Stimulated activated naive CD4-positive, alpha-beta T cell (primary cell): ENCODE results near the gene PIK3R2.
A peak's percentile ranks its signal among the peaks of the same experiment; 100 is the strongest.
"Not testable (repeated sequence)": the region's sequence is repeated elsewhere in the genome, so short reads cannot be mapped to it uniquely, and the experiment has no call there.

Experiments
- DNase-seq, 6 experiments: peaks; one replicate each; lab custom pipeline; 2025; lab: John Stamatoyannopoulos, UW

The PIK3R2 gene

DNA sequence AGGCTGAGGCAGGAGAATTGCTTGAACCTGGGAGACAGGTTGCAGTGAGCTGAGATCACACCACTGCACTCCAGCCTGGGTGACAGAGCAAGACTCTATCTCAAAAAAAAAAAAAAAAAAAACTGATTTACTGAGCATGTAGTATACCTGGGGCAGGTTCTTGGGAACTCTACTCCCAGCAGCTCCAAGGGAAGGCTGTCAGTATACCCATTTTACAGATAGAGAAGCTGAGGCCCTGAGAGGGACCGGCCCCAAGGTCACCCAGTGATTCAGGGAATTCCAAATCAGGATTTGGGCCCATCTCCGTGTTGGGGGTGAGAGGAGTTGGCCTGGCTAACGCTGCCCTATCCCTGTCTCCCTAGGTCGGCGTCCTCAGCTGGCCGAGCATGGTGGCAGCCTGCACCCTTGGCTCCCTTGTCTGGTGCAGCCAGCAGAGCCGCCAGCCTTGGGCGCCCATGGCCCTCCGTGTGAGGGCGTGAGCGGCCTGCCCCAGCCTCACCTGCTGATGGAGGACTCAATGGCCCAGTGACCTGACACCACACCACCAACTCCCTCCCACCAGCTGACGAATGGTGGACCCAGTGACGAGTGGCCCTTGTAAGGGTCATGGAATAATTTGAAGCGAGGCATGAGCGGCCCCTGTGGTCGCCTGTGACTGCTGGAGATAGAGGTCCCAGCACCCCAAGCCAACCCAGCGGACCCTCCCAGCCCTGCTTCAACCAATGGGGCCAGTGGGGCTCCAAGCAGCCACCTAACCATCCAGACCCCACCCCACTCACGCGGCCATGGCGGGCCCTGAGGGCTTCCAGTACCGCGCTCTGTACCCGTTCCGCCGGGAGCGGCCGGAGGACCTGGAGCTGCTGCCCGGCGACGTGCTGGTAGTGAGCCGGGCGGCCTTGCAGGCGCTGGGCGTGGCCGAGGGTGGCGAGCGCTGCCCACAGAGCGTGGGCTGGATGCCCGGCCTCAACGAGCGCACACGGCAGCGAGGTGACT, 2.4 kb downstream of the PIK3R2 start:
- no peak for DNase-seq

DNA sequence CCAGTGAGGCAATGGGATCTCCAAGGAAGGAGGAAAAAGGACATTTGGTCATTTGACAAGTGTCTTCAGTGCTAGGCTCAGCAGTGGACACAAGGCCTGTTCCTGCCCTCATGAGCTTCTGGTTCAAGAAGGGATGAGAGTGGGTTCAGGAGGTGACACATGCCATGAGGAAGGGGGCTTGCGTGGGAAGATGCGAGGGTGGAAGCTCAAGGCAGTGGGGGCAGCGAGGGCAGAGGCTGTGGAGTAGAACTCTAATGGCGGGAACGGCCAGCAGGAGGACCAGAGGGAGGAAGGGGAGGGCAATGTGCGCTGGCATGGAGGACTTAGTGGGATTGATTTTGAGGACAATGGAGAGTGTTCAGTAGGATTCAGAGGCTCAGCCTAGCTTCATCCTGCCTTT, 3.3 kb downstream of the PIK3R2 start:
- DNase-seq, result no peak

DNA sequence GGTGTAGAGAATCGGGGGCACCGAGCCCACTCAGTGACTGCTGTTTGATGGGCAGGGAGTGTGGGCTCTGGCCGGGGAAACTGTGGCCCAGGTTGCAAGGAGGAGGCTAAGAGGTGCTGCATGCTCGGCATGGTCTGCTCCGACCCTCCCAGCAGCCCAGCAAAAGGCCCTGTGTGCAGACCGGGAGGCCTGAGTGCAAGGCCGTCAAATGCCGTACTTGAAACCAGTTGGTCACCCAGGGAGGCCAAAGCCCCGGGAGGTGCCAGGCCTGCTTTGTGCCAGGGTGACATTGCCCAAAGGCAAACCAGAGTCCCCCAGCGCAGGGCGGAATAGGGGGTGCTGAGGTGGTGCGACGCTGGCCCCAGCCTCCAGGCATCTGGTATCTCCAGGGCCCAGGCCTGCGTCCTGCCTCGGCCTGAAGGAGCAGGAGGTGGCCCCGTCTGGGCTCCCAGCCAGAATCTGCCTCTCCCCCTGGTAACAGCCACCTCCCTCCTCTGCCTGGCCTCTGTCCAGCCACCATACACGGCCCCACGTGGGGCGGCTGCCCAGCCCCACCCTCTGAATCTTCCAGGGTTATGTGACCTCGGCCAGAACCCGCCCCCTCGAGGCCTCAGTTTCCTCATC, 4.0 kb downstream of the PIK3R2 start:
- no peak for DNase-seq

DNA sequence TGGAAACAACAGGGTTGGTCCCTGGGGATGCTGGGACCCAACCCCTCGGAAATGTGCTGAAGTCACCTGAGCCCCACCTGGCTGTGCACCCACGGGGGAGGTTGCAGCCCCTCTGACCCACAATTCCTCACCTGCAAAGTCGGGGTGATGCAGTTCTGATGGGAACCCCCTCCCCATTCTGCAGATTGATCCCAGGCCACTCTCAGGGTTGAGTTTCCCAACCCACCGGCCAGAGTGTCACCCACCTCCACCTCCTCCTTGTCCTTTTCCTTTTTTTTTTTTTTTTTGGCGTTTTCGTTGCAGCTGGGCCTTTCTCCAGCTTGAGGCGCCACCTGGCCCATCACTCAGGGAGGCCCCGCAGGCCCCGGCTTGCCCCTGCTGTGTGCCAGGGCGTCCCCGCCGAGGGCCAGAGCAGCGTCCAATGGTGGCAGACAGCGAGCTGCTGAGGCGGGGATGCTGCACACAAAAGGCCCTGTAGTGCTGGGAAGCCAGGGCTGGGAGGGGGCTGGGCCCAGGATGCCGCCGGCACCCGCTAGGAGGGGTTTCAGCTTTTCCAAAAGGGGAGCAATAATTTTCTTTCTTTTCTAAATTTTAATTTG, 4.6 kb downstream of the PIK3R2 start:
- no peak for DNase-seq

DNA sequence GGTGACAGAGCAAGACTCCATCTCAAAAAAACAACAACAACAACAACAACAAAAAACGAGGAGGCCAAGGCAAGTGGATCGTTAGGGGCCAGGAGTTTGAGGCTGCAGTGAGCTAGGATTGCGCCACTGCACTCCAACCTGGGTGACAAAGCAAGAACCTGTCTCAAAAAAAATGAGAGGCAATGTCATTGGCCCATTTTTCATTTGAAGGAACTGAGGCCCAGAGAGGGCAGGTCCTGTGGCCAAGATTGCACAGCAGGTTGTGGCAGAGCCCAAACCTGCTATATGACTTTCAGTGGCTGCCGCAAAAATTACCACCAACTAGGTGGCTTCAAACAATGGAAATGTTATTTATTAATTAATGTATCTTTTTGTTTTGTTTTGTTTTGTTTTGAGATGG, 5.5 kb downstream of the PIK3R2 start:
- DNase-seq, result no peak

DNA sequence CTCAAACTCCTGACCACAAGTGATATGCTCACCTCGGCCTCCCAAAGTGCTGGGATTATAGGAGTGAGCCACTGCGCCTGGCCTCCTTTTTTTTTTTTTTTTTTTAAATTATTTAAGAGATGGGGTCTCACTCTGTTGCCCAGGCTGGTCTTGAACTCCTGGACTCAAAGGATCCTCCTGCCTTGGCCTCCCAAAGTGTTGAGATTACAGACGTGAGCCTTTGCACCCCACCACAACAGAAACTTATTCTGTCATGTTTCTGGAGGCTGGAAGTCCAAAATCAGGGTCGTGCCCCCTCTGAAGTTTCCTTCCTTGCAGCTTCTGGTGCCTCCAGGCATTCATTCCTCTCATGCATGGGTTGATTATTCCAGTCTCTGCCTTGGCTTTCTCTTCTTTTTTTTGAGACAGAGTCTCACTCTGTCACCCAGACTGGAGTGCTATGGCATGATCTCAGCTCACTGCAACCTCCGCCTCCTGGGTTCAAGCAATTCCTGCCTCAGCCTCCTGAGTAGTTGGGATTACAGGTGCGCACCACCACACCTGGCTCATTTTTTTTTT, 6.2 kb downstream of the PIK3R2 start:
- not testable (repeated sequence) for DNase-seq

DNA sequence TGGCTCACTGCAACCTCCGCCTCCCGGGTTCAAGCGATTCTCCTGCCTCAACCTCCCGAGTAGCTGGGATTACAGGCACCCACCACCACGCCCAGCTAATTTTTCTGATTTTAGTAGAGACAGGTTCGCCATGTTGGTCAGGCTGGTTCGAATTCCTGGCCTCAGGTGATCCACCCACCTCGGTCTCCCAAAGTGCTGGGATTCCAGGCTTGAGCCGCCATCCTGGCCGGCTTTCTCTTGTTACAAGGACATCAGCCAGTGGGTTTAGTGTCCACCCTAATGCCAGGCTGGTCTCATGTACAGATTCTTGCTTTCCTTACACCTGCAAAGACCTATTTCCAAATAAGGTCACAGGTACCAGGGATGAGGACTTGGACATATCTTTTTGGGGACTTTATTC, 6.8 kb downstream of the PIK3R2 start:
- no peak for DNase-seq

DNA sequence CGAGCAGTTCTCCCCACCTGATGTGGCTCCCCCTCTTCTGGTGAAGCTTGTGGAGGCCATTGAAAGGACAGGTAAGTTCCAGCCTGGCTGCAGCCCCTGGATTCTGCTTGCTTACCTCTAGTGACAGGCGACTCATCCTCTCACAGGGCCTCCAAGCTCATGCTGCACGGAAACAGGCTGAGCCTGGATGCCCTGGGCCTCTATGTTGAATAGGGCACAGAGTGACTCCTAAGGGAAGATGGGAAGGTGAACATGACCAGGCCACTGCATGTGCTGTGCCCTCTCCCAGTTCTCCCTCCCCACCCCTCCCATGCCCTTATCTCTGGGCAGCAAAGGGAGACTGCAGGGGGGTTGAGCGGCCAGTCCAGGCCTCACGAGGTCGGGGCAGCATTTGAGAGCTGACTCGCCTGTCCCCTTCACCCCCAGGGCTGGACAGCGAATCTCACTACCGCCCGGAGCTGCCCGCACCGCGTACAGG, 7.6 kb downstream of the PIK3R2 start:
- DNase-seq, result no peak

DNA sequence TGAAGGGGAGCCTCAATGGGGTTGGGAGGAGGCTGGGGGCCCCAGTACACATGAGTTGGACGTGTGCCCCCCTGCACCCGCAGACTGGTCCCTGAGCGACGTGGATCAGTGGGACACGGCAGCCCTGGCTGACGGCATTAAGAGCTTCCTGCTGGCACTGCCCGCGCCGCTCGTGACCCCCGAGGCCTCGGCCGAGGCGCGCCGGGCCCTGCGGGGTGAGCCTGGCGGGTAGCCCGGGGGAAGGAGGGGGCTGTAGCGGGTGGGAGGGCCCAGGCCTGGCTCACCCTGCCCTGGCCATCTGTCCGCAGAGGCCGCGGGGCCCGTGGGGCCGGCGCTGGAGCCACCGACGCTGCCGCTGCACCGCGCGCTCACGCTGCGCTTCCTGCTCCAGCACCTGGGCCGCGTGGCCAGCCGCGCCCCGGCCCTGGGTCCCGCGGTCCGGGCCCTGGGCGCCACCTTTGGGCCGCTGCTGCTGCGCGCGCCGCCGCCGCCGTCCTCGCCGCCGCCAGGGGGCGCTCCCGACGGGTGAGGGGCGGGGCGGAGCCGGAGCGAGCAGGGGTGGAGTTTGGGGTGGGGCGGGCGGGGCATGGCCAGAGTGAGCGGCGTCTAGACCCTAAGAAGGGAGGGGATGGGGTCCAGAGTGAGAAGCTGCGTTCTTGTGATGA, 8.1 kb downstream of the PIK3R2 start:
- DNase-seq, result peak; percentile 55 to 85 (median 77)

DNA sequence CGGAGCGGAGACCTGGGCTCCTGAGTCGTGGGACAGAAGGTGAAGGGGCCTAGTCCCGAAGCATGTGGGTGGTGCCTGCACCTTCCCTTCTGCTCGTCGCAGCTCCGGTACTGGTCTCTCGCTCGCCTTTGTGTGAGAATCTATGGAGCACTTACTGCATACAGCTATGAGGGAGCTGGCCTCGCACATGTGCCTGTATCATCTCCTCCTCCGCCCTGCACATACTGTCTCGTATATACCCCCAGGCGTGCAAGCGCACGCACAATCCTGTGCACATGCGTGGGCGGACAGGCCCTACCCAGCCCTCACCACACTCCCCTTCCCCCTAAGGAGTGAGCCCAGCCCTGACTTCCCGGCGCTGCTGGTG, 8.7 kb downstream of the PIK3R2 start:
- no peak for DNase-seq

DNA sequence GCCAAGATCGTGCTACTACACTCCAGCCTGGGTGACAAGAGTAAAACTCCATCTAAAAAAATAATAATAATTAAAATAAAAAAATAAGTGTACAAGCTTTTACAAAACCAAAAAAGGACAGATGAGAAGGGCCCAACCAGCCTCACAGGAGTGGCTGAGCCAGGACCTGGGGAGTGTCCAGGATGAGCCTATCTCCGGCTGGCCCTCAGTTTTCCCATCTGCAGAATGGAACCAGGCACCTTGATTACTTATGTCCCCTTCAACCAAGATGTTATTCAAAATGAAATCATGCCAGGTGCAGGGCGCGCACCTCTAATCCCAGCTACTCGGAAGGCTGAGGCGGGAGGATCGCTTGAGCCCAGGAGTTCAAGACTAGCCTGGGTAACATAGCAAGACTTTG, 11.1 kb downstream of the PIK3R2 start:
- DNase-seq, result no peak

DNA sequence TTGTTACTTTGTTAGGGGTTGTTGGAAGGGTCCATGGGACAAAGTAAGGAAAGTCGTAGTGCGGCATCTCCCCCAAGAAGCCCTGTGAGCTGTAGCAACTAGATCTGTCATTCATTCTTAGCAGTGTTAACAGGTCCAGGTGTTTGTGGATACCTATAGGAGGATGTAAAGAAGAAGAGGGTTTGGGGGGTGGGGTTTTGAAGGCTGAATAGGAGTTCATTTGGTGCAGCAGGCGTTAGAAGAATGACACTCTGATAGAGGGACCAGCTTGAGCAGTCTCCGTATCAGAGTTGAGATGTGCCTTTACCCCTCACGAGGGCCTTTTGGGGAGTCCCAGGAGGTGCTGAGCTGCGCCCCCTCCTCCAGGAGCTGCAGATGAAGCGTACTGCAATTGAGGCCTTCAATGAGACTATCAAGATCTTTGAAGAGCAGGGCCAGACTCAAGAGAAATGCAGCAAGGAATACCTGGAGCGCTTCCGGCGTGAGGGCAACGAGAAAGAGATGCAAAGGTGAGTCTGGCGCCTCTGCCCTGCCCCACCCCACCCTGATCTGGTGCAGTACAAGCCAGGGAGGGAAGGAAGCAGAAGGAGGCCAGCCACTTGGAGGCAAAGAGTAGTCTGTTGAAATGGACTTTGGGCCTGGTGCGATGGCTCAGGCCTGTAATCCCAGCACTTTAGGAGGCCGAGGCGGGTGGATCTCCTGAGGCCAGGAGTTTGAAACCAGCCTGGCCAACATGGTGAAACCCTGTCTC, 13.0 kb downstream of the PIK3R2 start:
- DNase-seq, result no peak

DNA sequence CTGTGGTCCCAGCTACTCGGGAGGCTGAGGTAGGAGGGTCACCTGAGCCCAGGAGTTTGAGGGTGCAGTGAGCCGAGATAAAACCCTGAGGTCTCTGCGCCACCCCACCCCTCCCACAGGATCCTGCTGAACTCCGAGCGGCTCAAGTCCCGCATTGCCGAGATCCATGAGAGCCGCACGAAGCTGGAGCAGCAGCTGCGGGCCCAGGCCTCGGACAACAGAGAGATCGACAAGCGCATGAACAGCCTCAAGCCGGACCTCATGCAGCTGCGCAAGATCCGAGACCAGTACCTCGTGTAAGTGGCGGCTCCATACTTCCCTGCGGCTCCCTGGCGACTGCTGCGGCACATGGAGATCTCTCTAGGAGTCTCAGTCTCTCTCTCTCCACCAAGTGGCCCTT, 14.0 kb downstream of the PIK3R2 start:
- no peak for DNase-seq

DNA sequence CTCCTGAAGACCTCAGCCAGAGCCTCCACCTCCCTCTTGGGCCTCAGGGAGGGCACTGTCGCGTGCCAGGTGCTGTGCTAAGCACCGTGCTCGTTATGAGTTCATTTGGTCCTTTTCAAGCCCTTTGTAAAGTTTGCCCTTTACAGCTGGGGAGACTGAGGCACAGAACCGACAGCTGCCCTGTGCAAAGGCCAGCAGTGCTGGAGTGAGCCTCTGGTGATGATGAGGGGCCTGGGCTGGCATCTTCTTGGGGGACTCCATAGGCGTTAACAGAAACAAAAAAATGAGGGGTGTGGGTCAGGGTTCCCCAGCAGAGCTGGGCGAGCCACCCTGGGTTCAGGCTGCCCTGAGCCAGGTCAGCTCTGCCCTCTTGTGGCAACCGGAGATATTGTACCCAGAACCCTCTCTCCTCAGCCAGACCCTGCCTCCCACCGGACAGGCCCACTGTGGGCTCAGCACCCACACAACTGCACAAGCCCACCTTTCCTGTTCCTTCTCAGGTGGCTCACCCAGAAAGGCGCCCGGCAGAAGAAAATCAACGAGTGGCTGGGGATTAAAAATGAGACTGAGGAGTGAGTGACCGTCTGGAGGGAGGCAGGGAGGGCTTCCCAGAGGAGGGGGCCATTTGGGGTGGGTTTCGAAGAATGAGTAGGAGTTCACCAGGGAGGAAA, 15.1 kb downstream of the PIK3R2 start:
- DNase-seq, result peak in 5 of 6 experiments; percentile 24 to 56 (median 37)

DNA sequence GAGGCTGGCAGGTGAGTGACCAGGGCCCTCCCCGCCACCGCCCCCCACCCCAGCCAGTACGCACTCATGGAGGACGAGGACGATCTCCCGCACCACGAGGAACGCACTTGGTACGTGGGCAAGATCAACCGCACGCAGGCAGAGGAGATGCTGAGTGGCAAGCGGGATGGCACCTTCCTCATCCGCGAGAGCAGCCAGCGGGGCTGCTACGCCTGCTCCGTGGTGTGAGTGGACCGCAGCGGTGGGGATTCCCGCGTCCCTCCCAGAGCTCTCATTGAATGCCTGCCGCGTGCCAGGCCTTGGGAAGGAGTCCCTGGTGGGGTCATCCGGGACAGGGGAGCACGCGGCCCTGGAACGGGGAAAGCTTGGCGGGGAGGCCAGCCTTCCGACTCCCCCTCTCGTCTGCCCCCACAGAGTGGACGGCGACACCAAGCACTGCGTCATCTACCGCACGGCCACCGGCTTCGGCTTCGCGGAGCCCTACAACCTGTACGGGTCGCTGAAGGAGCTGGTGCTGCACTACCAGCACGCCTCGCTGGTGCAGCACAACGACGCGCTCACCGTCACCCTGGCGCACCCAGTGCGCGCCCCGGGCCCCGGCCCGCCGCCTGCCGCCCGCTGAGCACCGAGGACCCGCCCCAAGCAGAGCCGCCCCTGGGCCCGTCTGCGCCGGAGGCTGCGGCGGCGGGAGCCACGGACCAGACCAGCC, 15.9 kb downstream of the PIK3R2 start:
- no peak for DNase-seq

DNA sequence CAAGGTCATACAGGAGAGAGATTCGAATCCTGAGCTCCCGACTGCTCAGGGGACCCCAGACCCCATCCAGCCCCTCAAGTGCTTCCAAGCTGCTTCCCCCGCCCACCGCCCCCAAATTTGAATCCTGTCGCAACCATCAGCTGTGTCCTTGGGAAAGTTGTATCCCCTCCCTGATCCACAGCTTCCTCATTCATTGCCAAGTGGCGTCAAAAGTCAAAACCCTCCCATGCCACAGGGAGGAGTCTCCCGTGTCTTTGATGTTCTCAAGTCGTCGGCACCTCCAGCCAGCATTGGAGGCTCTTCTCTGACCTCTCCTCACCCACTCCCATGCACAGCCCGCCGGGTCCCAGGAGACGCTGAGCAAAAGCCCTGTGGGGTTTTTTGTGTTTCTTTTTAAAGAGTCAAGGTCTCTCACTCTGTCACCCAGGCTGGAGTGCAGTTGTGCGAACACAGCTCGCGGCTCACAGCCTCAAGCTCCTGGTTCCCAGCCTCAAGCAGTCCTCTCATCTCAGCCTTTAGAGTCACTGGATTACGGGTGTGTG, 17.8 kb downstream of the PIK3R2 start:
- DNase-seq, result no peak

DNA sequence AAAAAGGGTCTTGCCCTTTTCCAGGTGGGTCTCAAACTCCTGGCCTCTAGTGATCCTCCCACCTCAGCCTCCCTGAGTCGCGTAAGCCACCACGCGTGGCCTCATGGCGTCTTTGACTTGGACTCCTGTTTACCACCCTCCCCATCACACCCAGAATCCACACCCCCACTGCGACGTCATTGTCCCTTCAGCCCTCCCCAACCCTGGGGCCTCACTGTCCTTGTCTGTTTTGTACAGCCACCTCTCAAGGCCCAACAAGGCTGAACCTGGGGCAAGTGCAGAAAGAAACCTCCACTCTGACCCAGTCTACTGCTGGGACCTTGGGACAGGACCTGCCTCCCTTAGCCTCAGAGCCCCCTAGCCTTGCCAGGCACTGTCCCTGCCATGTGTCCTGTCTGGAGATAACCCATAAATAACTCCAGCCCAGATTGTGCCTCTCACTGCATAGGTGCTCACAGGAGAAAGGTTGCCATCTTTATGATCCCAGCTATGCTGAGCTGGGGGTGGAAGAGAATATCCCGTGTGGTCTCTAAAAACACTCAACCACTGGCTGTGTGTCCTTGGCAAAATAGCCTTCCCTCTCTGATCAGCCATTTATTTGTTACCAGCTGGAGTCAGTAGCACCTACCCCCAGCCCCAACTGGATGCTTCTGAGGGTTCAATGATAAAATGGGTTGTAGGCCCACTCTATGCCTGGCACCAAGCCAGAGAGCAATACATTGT, 18.8 kb downstream of the PIK3R2 start:
- no peak for DNase-seq

DNA sequence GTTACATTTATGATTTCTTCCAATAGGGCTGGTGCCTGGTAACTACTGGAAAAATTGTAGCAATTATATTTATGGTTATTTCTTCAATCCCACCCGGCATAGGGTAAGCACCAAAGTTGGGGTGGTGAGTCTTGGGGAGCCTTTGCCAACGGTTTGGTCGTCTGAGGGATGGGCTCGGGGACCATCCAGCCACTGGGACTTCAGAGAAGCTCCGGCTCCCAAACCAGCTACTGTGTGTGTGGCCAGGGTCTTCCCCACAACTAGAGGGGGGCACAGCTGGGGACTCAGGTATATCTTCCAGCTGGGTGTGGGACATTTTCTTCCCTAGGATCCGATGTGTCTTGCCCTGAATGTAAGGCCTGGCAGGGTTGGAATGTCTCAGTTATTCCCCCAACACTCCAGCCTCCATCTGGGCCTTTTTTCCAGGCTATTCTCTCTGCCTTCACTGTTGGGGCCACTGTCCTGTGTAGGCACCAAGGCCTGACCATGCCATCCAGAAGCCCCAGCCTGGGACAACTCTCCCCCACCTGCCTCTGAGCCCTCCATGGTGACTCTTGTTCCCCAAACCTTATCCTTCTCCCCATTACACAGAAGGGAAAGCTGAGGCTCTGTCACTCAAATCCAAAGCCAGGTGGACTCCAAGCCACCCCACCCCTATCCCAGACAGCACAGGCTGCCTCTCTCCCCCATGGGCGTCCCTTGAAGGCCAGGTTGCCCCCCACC, 19.5 kb downstream of the PIK3R2 start:
- no peak for DNase-seq
